Stimulated activated CD8-positive, alpha-beta memory T cell treated with anti-CD3 and anti-CD28 coated beads, Interleukin-7, amount 100 ng/mL, for 24 hours (primary cell): ENCODE measurements around the gene SPRY1.

Experiments used
- DNase-seq: peaks from one replicate; pipeline ENCODE4 v3.0.0-alpha.2; 2020; ENCODE audit warnings: low read depth

SPRY1 gene

GRCh38 chr4:123409334-123409733 is 12.7 kb downstream of the SPRY1 start:
- no peak for DNase-seq

DNA sequence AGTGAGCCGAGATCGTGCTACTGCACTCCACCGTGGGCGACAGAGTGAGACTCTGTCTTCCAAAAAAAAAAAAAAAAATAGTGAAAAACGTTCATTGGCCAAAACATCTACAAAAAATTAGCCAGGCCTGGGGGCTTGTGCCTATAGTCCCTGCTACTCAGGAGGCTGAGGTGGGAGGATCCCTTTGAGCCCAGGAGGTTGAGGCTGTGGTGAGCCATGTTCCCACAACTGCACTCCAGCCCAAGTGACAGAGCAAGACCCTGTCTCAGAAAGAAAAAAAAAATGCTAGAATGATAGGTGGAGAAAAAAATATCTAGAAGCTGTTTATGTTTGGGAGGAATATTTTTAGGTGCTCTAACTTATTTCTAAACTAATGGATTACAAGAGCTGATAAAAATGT is 14.9 kb downstream of the SPRY1 start:
- DNase-seq: no peak

DNA sequence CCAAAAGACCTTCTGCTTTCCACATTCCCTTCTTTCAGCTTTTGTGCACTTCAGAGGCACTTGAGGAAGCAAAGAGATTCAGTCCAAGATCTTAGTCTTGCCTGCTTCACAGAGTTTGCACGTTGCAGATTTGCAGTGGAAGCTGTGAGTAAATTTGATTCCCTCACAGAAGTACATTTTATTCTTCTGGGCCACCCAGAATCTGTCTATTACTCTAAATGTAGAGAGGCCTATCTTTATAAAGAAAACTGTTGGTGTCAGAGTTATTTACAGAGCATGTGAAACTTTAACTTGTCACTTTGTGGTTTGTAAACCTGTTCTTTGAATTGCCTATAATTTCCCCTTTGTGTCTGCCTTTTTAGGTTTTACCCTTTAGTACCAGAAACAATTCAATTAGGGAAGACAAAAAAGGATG is 15.5 kb downstream of the SPRY1 start:
- no peak for DNase-seq

DNA sequence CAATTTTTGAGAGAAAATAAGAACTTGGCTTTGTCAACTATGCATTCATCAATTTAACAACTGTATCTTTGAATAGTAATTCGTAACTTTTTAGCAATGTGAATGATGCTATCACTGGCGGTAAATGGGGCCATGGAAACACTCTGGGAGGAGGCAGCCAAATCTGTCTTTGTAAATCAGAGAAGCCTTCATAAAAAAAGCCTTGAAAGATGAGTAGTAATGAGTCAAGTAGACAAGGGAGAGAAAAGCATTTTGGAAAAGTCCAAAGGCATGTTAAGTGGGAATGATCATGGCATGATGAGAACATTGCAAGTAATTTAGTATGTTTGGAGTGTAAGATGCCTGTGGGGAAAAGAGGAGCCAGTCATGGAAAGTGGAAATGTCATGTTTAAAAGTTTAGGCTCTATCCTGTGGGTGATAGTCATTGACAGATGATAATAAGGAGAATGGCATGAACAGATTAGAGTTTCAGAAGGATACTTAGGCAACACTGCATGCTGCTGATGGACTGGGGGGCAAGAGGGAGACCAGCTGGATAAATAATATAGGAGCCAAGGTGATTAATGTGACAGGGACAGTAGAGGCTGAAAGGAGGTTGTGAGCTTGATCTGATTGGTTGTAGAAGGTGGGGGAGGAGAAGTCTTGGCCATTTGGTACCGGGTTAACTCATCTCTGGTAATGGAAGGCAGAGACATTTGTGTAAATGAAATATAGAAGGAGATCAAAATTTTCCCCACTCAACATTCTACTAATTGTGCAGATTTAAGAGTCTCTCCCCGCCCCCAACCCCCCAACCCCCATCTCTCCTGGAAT is 16.3 kb downstream of the SPRY1 start:
- no peak for DNase-seq

DNA sequence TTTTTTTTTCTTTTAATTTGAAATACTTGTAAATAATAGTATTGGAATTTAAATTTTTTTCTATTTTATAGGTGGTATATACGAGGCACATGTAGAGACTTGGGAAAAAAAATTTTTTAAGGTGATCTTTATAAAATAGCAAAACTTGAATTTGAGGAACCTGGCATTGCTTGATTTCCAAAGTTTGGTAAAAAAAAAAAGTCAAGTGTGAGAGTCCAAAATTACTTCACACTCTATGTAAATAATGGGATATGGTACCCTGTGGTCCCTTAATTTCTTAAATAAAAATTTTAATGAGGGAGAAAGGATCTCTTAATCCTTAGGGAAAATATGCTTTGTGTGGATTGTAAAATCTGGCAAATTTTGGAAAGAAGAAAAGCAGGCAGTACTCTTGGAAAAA is 19.0 kb downstream of the SPRY1 start:
- DNase-seq: no peak

DNA sequence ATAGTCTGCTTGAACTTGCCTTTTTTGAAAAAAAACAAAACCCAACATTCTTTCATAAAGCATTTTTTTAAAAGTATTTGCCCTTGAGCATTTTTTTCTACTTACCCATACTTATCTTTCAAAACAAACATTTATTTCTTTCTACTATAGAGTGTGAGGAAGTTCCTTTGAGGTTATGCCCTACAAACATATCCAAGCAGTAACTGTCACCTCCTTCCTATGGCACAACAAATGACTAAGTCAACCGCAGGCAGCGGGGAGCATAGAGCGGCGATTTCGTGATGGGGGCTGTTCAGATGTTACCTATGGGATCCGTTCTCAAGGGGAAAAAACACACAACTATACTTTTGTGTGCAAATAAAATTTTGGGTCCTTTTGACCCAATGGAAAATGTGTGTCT is 19.4 kb downstream of the SPRY1 start:
- no peak for DNase-seq

DNA sequence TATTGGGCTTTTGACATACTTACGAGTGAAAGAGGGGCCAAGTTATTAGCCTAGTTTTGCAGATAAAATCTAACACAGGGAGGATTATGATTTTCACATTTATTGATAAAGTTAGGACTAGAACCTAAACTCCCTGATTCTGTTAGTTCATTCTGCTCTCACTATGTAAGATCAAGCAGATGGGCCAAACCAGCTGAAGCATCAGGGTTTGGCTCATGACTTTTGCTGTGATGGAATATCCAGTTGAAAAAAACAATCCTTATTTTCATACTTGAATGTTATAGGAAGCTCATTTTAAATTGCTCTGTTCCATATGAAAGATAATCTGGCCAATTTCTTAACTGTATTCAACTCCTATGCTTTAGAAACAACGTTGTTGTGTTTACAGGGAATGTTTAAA is 21.2 kb downstream of the SPRY1 start:
- DNase-seq: no peak

DNA sequence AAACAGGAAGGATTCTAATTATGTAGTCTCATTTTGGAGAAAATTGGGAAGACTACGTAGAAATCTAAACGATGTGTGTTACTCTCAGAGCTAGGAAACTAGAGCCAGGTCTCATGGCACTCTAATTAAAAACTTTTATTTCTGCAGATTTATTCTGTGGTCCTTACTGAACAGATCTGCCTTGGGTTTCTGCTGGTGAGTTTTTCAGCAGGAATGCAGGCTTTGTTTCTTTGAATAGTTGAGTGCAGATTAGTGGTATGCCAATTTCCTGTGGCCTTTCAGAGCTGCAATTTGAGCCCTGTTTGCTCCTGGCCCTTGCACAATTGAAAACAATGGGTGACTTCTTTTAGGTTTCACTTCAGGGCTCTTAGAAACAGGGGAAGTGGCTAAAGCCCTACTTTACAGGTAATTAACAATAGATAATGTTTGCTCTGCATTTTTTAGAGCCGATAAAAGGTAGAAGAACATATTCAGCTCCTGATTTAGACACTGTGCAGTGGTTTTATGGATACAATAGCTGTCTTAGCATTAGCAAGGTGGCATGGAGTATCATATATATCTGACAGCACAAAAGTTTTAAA is 21.8 kb downstream of the SPRY1 start:
- DNase-seq: no peak

DNA sequence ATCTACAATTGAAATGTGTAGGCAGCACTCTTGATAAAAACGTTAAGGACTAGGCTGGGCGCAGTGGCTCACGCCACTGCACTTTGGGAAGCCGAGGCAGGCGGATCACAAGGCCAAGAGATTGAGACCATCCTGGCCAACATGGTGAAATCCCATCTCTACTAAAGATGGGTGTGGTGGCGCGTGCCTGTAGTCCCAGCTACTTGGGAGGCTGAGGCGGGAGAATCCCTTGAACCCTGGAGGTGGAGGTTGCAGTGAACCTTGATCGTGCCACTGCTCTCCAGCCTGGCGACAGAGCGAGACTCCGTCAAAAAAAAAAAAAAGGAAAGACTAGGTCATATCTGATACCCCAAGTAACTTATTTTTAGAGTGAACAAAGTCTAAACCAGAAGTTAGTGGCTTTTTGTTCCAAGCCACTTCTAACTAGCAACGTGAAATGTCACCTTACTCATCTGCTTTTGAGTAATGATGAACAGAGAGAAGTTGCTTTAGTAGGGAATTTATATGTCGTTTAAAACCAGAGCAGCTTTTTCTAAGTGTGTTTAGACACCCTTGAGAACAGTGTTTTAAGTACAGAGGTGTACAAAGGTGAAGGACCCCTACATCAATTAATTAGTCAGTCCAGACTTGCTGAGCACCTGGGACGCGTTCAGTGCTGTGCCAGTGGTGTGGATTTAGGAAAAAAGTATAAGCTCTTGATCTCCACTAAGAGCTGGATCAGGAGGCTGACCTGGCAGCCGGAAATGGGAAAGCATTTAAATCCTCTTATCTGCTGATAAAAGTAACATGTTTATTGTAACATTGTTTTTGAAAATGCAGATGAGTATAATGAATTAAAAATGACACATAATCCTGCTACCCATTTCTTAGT is 23.5 kb downstream of the SPRY1 start:
- no peak for DNase-seq

GRCh38 chr4:123421227-123421936 is 24.8 kb downstream of the SPRY1 start:
- DNase-seq: no peak

- DNase-seq: no peak
These were observed 25.6 kb downstream of the SPRY1 start for GRCh38 chr4:123421937-123422781.

DNA sequence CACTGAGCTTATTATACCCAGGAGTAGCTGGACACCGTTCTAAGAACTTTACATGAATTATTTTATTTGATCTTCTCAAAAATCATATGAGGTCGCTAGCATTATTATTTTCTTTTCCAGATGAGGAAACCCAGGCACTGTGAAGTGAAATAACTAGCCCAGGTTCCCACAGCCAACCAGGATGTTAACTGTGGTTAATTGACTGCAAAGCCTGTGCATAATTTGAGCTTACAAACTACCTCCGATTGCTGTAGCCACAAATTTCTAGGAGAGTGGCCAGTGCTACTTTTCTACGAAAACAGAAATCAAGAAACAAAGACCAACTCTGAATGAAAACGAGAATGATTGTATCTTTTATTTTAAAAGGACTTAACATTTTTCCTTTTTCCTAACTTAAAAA is 27.2 kb downstream of the SPRY1 start:
- no peak for DNase-seq

GRCh38 chr4:123427951-123428350 is 31.4 kb downstream of the SPRY1 start:
- no peak for DNase-seq

DNA sequence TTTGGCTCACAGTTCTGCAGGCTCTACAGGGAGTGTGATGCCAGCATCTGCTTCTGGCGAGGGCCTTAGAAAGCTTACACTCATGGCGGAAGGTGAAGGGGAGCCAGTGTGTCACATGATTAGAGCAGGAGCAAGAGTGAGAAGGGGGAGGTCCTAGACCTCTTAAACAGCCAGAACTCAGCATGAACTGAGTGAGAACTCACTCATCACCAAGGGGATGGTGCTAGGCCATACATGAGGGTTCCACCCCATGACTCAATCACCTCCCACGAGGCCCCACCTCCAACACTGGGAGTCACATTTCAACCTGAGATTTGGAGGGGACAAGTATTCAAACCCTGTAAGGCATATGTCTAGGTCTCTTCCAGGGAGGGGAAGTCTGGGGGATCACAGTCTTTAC is 33.4 kb downstream of the SPRY1 start:
- DNase-seq: no peak

DNA sequence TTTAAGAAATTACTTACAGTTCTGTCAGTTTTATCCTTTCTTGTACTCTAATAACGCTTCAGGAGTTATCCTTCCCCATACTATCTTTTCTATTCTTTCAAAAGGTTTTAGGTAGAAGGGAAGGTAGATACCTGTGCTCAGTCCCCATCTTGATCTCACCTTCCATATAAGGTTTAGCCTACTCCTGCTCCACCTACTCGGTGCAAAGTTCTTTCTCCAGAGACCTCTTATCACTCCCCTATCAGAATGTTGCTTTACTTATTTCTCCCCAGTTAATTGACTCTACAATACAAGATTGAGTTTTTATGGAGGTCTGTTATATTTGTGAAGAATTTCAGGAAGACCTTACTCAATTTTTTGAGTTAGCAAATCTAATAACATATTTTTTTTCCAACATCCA is 33.9 kb downstream of the SPRY1 start:
- DNase-seq: no peak

DNA sequence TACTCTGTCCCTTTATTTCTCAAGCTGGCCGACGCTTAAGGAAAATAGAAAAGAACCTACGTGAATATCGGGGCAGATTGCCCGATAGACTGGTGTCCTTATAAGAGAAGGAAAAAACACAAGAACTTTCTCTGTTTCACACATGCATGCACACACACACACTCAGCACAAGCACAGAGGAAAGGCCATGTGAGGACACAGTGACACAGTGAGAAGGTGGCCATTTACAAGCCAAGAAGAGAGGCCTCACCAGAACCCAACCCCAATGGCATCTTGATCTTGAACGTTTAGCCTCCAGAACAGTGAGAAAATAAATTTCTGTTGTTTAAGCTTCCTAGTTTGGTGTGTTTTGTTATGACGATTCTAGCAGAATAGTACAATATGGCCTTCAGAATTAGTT is 37.0 kb downstream of the SPRY1 start:
- DNase-seq: no peak

DNA sequence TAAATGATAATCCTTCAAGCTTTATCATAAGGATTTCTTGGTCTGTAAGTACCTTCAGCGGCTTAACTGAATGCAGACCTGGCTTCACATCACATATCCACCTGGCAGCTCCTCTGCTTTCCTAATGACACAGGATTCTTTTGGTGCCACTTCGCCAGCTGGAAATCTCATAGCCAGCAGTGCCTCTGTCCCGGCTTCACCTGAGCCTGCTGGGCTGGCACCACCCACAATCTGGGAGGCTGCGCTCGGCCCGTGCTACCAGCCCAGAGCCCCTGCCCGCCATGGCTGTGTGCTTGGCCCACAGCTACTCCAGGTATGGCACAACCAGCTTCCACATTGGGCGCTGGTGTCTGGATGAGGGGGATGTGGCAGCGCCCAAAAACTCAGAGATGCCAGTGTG is 37.4 kb downstream of the SPRY1 start:
- DNase-seq: no peak

DNA sequence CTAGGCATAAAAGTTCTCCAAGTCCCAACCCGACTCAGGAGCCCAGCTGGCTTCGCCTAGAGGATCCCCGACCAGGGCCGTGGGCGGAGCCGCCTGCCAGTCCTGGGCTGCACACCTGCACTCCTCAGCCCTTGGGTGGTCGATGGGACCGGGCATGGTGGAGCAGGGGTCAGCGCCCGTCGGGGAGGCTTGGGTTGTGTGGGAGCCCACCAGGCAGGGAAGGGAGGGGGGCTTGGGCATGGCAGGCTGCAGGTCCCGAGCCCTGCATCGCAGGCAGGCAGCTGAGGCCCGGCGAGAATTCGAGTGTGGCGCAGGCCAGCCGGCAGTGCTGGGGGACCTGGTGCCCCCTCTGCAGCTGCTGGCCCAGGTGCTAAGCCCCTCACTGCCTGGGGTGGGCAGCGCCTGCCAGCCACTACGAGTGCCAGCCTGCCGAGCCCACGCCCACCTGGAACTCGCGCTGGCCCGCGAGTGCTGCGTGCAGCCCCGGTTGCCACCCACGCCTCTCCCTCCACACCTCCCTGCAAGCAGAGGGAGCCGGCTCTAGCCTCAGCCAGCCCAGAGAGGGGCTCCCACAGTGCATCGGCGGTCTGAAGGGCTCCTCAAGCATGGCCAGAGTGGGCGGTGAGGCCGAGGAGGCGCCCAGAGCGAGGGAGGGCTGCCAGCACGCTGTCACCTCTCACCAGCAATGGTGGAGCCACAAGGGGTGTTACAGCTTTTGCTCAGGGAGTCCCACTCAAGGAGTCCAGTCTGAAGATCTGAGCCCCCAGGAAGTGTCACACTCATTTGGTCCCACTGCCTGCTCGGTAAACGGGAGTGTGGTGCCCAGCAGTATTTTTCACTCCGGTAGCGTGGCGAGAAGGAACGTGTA is 38.9 kb downstream of the SPRY1 start:
- no peak for DNase-seq

DNA sequence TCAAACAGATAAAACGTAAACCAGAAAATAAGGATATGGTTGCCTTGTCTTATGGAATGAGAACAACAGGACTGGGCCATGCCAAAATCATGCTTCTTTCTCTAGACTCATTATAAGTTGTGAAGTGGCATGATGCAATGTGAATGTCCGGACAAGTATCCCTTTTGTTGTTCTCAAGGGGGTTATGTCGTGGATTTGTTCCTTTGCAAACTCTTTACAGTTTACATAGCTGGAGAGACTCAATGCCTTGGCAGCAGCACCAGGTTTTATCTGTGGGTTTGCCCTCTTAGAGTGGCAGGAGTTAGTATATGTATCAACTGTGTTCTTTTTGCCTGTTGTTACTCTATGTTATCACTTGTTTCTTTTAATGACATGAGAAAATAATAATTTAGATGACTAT is 41.4 kb downstream of the SPRY1 start:
- no peak for DNase-seq
